ENCODE results near the gene ZNF275. TPM values are rescaled to one million over a fixed set of nuclear protein-coding genes. Genes with fewer than 3 reads are reported as not detected.

ZNF275 gene
- total and polyA plus RNA-seq, 10 of the 15 experiments (the other 5 are each of a cell fraction or from before 2014, with no cell fraction given) = 1.3 to 17.4 (median 6.2) TPM

Small RNA genes within 50 kb of the gene (small RNA-seq; reads per million reads assigned to genes)
- gene AC152007.1 = not detected

Other genes with a start within 250 kb of the ZNF275 start
Only the 7 nearest of the 8 such genes appear.
- not detected in 2 replicates for gene MAGEA1, start 154.9 kb upstream of the ZNF275 start, total RNA-seq (2014; rRNA removed)
- not detected in 2 replicates for gene MAGEA1, start 154.9 kb upstream of the ZNF275 start, total RNA-seq (2014; rRNA removed; fragmentation: Illumina TruSeq; extraction: Trizol)
- gene MAGEA1, start 154.9 kb upstream of the ZNF275 start, total RNA-seq (2021) = not detected in 2 replicates
- 0.31 and 0.37 TPM in 2 replicates for gene MAGEA1, start 154.9 kb upstream of the ZNF275 start, polyA plus RNA-seq (2011; rRNA removed)
- gene MAGEA1, start 154.9 kb upstream of the ZNF275 start, polyA plus RNA-seq (2014; fragmentation: Illumina TruSeq; extraction: Trizol) = not detected in 2 replicates
- not detected for gene MAGEA1, start 154.9 kb upstream of the ZNF275 start, polyA plus RNA-seq (2014; fragmentation: Nextera tagmentation; extraction: Ambion mirVana)
- not detected in 2 replicates for gene MAGEA1, start 154.9 kb upstream of the ZNF275 start, polyA plus RNA-seq (2014; rRNA removed)
- gene MAGEA1, start 154.9 kb upstream of the ZNF275 start, polyA plus RNA-seq (2016; fragmentation: Nextera tagmentation; extraction: Ambion mirVana) = not detected
- not detected in 2 replicates for gene PNMA6F, start 12.4 kb upstream of the ZNF275 start, total RNA-seq (2014; rRNA removed)
- not detected in 2 replicates for gene PNMA6F, start 12.4 kb upstream of the ZNF275 start, total RNA-seq (2014; rRNA removed; fragmentation: Illumina TruSeq; extraction: Trizol)
- not detected in 2 replicates for gene PNMA6F, start 12.4 kb upstream of the ZNF275 start, total RNA-seq (2021)
- not detected in 2 replicates for gene PNMA6F, start 12.4 kb upstream of the ZNF275 start, polyA plus RNA-seq (2011; rRNA removed)
- not detected in 2 replicates for gene PNMA6F, start 12.4 kb upstream of the ZNF275 start, polyA plus RNA-seq (2014; fragmentation: Illumina TruSeq; extraction: Trizol)
- gene PNMA6F, start 12.4 kb upstream of the ZNF275 start, polyA plus RNA-seq (2014; fragmentation: Nextera tagmentation; extraction: Ambion mirVana) = not detected
- gene PNMA6F, start 12.4 kb upstream of the ZNF275 start, polyA plus RNA-seq (2014; rRNA removed) = not detected in 2 replicates
- not detected for gene PNMA6F, start 12.4 kb upstream of the ZNF275 start, polyA plus RNA-seq (2016; fragmentation: Nextera tagmentation; extraction: Ambion mirVana)
- gene PNMA6E, start 67.2 kb downstream of the ZNF275 start, total RNA-seq (2014; rRNA removed) = not detected in 2 replicates
- not detected in 2 replicates for gene PNMA6E, start 67.2 kb downstream of the ZNF275 start, total RNA-seq (2014; rRNA removed; fragmentation: Illumina TruSeq; extraction: Trizol)
- not detected in 2 replicates for gene PNMA6E, start 67.2 kb downstream of the ZNF275 start, total RNA-seq (2021)
- gene PNMA6E, start 67.2 kb downstream of the ZNF275 start, polyA plus RNA-seq (2011; rRNA removed) = not detected in 2 replicates
- not detected in 2 replicates for gene PNMA6E, start 67.2 kb downstream of the ZNF275 start, polyA plus RNA-seq (2014; fragmentation: Illumina TruSeq; extraction: Trizol)
- not detected for gene PNMA6E, start 67.2 kb downstream of the ZNF275 start, polyA plus RNA-seq (2014; fragmentation: Nextera tagmentation; extraction: Ambion mirVana)
- not detected in 2 replicates for gene PNMA6E, start 67.2 kb downstream of the ZNF275 start, polyA plus RNA-seq (2014; rRNA removed)
- gene PNMA6E, start 67.2 kb downstream of the ZNF275 start, polyA plus RNA-seq (2016; fragmentation: Nextera tagmentation; extraction: Ambion mirVana) = not detected
- 0.06 and 0.11 TPM in 2 replicates for gene ZFP92, start 77.3 kb downstream of the ZNF275 start, total RNA-seq (2014; rRNA removed)
- gene ZFP92, start 77.3 kb downstream of the ZNF275 start, total RNA-seq (2014; rRNA removed; fragmentation: Illumina TruSeq; extraction: Trizol) = 0.09 and 0.14 TPM in 2 replicates
- gene ZFP92, start 77.3 kb downstream of the ZNF275 start, total RNA-seq (2021) = 0.13 and 0.31 TPM in 2 replicates
- 1.4 and 1.6 TPM in 2 replicates for gene ZFP92, start 77.3 kb downstream of the ZNF275 start, polyA plus RNA-seq (2011; rRNA removed)
- gene ZFP92, start 77.3 kb downstream of the ZNF275 start, polyA plus RNA-seq (2014; fragmentation: Illumina TruSeq; extraction: Trizol) = 0.16 and 0.27 TPM in 2 replicates
- under 1 TPM; 0.02 to 0.03 TPM for gene ZFP92, start 77.3 kb downstream of the ZNF275 start, polyA plus RNA-seq (2014; fragmentation: Nextera tagmentation; extraction: Ambion mirVana)
- 0.09 and 0.19 TPM in 2 replicates for gene ZFP92, start 77.3 kb downstream of the ZNF275 start, polyA plus RNA-seq (2014; rRNA removed)
- not detected for gene ZFP92, start 77.3 kb downstream of the ZNF275 start, polyA plus RNA-seq (2016; fragmentation: Nextera tagmentation; extraction: Ambion mirVana)
- 0.65 and 0.85 TPM in 2 replicates for gene TREX2, start 111.9 kb downstream of the ZNF275 start, total RNA-seq (2014; rRNA removed)
- gene TREX2, start 111.9 kb downstream of the ZNF275 start, total RNA-seq (2014; rRNA removed; fragmentation: Illumina TruSeq; extraction: Trizol) = 0.23 TPM in 1 of 2 replicates, not detected in the other
- gene TREX2, start 111.9 kb downstream of the ZNF275 start, total RNA-seq (2021) = 0.80 and 1.1 TPM in 2 replicates
- gene TREX2, start 111.9 kb downstream of the ZNF275 start, polyA plus RNA-seq (2011; rRNA removed) = 0.14 TPM in 1 of 2 replicates, not detected in the other
- gene TREX2, start 111.9 kb downstream of the ZNF275 start, polyA plus RNA-seq (2014; fragmentation: Illumina TruSeq; extraction: Trizol) = 0.09 TPM in 1 of 2 replicates, not detected in the other
- not detected for gene TREX2, start 111.9 kb downstream of the ZNF275 start, polyA plus RNA-seq (2014; fragmentation: Nextera tagmentation; extraction: Ambion mirVana)
- 0.84 and 0.97 TPM in 2 replicates for gene TREX2, start 111.9 kb downstream of the ZNF275 start, polyA plus RNA-seq (2014; rRNA removed)
- gene TREX2, start 111.9 kb downstream of the ZNF275 start, polyA plus RNA-seq (2016; fragmentation: Nextera tagmentation; extraction: Ambion mirVana) = under 1 TPM; 0.50 to 0.60 TPM
- gene HAUS7, start 136.4 kb downstream of the ZNF275 start, total RNA-seq (2014; rRNA removed) = 20.5 and 26.2 TPM in 2 replicates
- gene HAUS7, start 136.4 kb downstream of the ZNF275 start, total RNA-seq (2014; rRNA removed; fragmentation: Illumina TruSeq; extraction: Trizol) = 22.1 and 22.7 TPM in 2 replicates
- 40.5 and 44.5 TPM in 2 replicates for gene HAUS7, start 136.4 kb downstream of the ZNF275 start, total RNA-seq (2021)
- gene HAUS7, start 136.4 kb downstream of the ZNF275 start, polyA plus RNA-seq (2011; rRNA removed) = 12.7 and 20.3 TPM in 2 replicates
- 8.0 and 16.6 TPM in 2 replicates for gene HAUS7, start 136.4 kb downstream of the ZNF275 start, polyA plus RNA-seq (2014; fragmentation: Illumina TruSeq; extraction: Trizol)
- gene HAUS7, start 136.4 kb downstream of the ZNF275 start, polyA plus RNA-seq (2014; fragmentation: Nextera tagmentation; extraction: Ambion mirVana) = 10 to 100 TPM in 1 of 2 experiments, 1 to 10 TPM in 1; 6.7 to 15.6 TPM
- 36.5 and 45.2 TPM in 2 replicates for gene HAUS7, start 136.4 kb downstream of the ZNF275 start, polyA plus RNA-seq (2014; rRNA removed)
- 10 to 100 TPM; 61.0 to 63.3 TPM for gene HAUS7, start 136.4 kb downstream of the ZNF275 start, polyA plus RNA-seq (2016; fragmentation: Nextera tagmentation; extraction: Ambion mirVana)
- not detected in 2 replicates for gene BGN, start 160.8 kb downstream of the ZNF275 start, total RNA-seq (2014; rRNA removed)
- gene BGN, start 160.8 kb downstream of the ZNF275 start, total RNA-seq (2014; rRNA removed; fragmentation: Illumina TruSeq; extraction: Trizol) = not detected in 2 replicates
- 0.18 and 0.27 TPM in 2 replicates for gene BGN, start 160.8 kb downstream of the ZNF275 start, total RNA-seq (2021)
- gene BGN, start 160.8 kb downstream of the ZNF275 start, polyA plus RNA-seq (2011; rRNA removed) = not detected in 2 replicates
- not detected in 2 replicates for gene BGN, start 160.8 kb downstream of the ZNF275 start, polyA plus RNA-seq (2014; fragmentation: Illumina TruSeq; extraction: Trizol)
- not detected for gene BGN, start 160.8 kb downstream of the ZNF275 start, polyA plus RNA-seq (2014; fragmentation: Nextera tagmentation; extraction: Ambion mirVana)
- gene BGN, start 160.8 kb downstream of the ZNF275 start, polyA plus RNA-seq (2014; rRNA removed) = not detected in 2 replicates
- under 1 TPM; 0.06 to 0.12 TPM for gene BGN, start 160.8 kb downstream of the ZNF275 start, polyA plus RNA-seq (2016; fragmentation: Nextera tagmentation; extraction: Ambion mirVana)